Globus pallidus (tissue), 1 donor: ENCODE results near the gene EIF2AK3.
"Not testable (repeated sequence)": the region's sequence is repeated elsewhere in the genome, so short reads cannot be mapped to it uniquely, and the experiment has no call there.

Source experiments
- DNase-seq: peaks from one replicate; pipeline ENCODE4 v3.0.0-alpha.2; 2015; ENCODE audit warnings: low spot score

EIF2AK3 gene

GRCh38 chr2:88636026-88636425 is 8.8 kb upstream of the EIF2AK3 start:
- DNase-seq: no peak

GRCh38 chr2:88632569-88632968 is 5.3 kb upstream of the EIF2AK3 start:
- no peak for DNase-seq

- no peak for DNase-seq
Measured at GRCh38 chr2:88628571-88628939, 1.3 kb upstream of the EIF2AK3 start.

- DNase-seq: no peak
Measured at GRCh38 chr2:88627856-88628570, 749 bp upstream of the EIF2AK3 start.

GRCh38 chr2:88626171-88627054 is 851 bp downstream of the EIF2AK3 start:
- DNase-seq: peak; percentile 9

GRCh38 chr2:88624477-88624876 is 2.8 kb downstream of the EIF2AK3 start:
- DNase-seq: no peak

GRCh38 chr2:88623831-88624465 is 3.3 kb downstream of the EIF2AK3 start:
- not testable (repeated sequence) for DNase-seq

GRCh38 chr2:88622307-88622706 is 5.0 kb downstream of the EIF2AK3 start:
- no peak for DNase-seq

- DNase-seq: no peak
Measured at GRCh38 chr2:88621432-88621831, 5.8 kb downstream of the EIF2AK3 start.

GRCh38 chr2:88620015-88620414 is 7.2 kb downstream of the EIF2AK3 start:
- DNase-seq: no peak

GRCh38 chr2:88615822-88616221 is 11.4 kb downstream of the EIF2AK3 start:
- no peak for DNase-seq

GRCh38 chr2:88614497-88615157 is 12.6 kb downstream of the EIF2AK3 start:
- DNase-seq: no peak

GRCh38 chr2:88613921-88614320 is 13.3 kb downstream of the EIF2AK3 start:
- no peak for DNase-seq

GRCh38 chr2:88608184-88608583 is 19.1 kb downstream of the EIF2AK3 start:
- DNase-seq: no peak

GRCh38 chr2:88607416-88607815 is 19.8 kb downstream of the EIF2AK3 start:
- DNase-seq: no peak

- no peak for DNase-seq
Measured at GRCh38 chr2:88606371-88607030, 20.8 kb downstream of the EIF2AK3 start.

GRCh38 chr2:88603146-88603545 is 24.1 kb downstream of the EIF2AK3 start:
- DNase-seq: no peak

GRCh38 chr2:88602022-88602421 is 25.2 kb downstream of the EIF2AK3 start:
- no peak for DNase-seq

GRCh38 chr2:88601286-88601685 is 26.0 kb downstream of the EIF2AK3 start:
- no peak for DNase-seq

- DNase-seq: peak; percentile 21
Measured at GRCh38 chr2:88600038-88600465, 27.2 kb downstream of the EIF2AK3 start.

- no peak for DNase-seq
Measured at GRCh38 chr2:88599527-88599926, 27.7 kb downstream of the EIF2AK3 start.

- no peak for DNase-seq
Measured at GRCh38 chr2:88597168-88597567, 30.1 kb downstream of the EIF2AK3 start.
